Astrocyte (in vitro differentiated cells and primary cell): Measurements from ENCODE around the gene ADRA2A.

ENCODE experiments used
- CTCF ChIP-seq: IDR thresholded peaks from 2 replicates; pipeline ENCODE4 v1.5.1; 2011; ENCODE audit warnings: low read depth, mild to moderate bottlenecking, inconsistent platforms, low read length, moderate library complexity; ENCODE audit not compliant: insufficient read depth
- EZH2 ChIP-seq: IDR thresholded peaks from 2 replicates; pipeline ENCODE4 v1.6.1; 2012; ENCODE audit warnings: mild to moderate bottlenecking, low read length, inconsistent platforms; ENCODE audit not compliant: insufficient read depth

GRCh38 chr10:111109501-111110242 lies 32.8 kb downstream of the ADRA2A start:
- TF ChIP-seq CTCF, result no peak
- TF ChIP-seq EZH2, result no peak
